Mesothelial cell of epicardium (in vitro differentiated cells): Measurements from ENCODE around the gene ATP23. TPM values are rescaled to one million over a fixed set of nuclear protein-coding genes. Genes with fewer than 3 reads are reported as not detected.

Source experiments
- DNase-seq, 2 experiments: peaks; one replicate each; pipeline ENCODE4 v3.0.0; 2021; ENCODE audit warnings: low spot score in 2 of 2; ENCODE audit not compliant: unreplicated experiment in 2 of 2
- H3K27ac Mint-ChIP-seq: 2 replicates; pipeline ENCODE4 v1.8.0; 2021; ENCODE audit warnings: mixed read lengths
- H3K27me3 Mint-ChIP-seq: 2 replicates; pipeline ENCODE4 v1.8.0; 2021; ENCODE audit warnings: low read depth, mixed read lengths
- H3K36me3 Mint-ChIP-seq: 2 replicates; pipeline ENCODE4 v1.8.0; 2021; ENCODE audit warnings: mixed read lengths
- H3K4me1 Mint-ChIP-seq: 2 replicates; pipeline ENCODE4 v1.8.0; 2021; ENCODE audit warnings: mixed read lengths
- H3K4me3 Mint-ChIP-seq: 2 replicates; pipeline ENCODE4 v1.8.0; 2021; ENCODE audit warnings: mild to moderate bottlenecking, moderate library complexity, mixed read lengths
- H3K9me3 Mint-ChIP-seq: 2 replicates; pipeline ENCODE4 v1.8.0; 2021; ENCODE audit warnings: mixed read lengths
- CTCF ChIP-seq: fragments of 200-600 bp; sonication (generic); IDR thresholded peaks from one replicate; pipeline ENCODE4 v1.5.0; 2021; ENCODE audit warnings: antibody characterized with exemption; ENCODE audit not compliant: unreplicated experiment
- total RNA-seq: library from RNA; stranded (reverse); gene quantifications from 3 replicates; pipeline ENCODE4 v1.2.1, GENCODE V29; 2021

The ATP23 gene
- total RNA-seq, 1 donor from 2014 or later: 5.5 TPM

- peaks cover 17% of the 10 kb centered on the region for H3K27me3 Mint-ChIP-seq
- DNase-seq: no peak
- peak overlapping the region; percentile 54 for H3K4me3 Mint-ChIP-seq
- H3K36me3 Mint-ChIP-seq: peaks cover 5% of the 10 kb centered on the region
- H3K27ac Mint-ChIP-seq: no peak overlapping the region
- peaks cover 27% of the 10 kb centered on the region for H3K4me1 Mint-ChIP-seq
- TF ChIP-seq CTCF: no peak
- H3K9me3 Mint-ChIP-seq: no peaks in the 10 kb centered on the region
Observed at GRCh38 chr12:57936513-57936883, 4.9 kb upstream of the ATP23 start.

- Mint-ChIP-seq H3K27ac (no peak overlapping the region), H3K9me3 (no peaks in the 10 kb centered on the region), H3K4me1 (peaks cover 33% of the 10 kb centered on the region), H3K4me3 (no peak overlapping the region), H3K36me3 (no peaks in the 10 kb centered on the region), H3K27me3 (peaks cover 17% of the 10 kb centered on the region)
- no peak for TF ChIP-seq CTCF
- no peak for DNase-seq
Observed at GRCh38 chr12:57939291-57939690, 2.1 kb upstream of the ATP23 start.

GRCh38 chr12:57940052-57940914 lies 1.1 kb upstream of the ATP23 start:
- H3K9me3 Mint-ChIP-seq: no peaks in the 10 kb centered on the region
- H3K4me3 Mint-ChIP-seq: peak overlapping the region; percentile 78
- H3K4me1 Mint-ChIP-seq: peaks cover 26% of the 10 kb centered on the region
- peak overlapping the region; percentile 76 for H3K27ac Mint-ChIP-seq
- no peak for DNase-seq
- peaks cover 17% of the 10 kb centered on the region for H3K27me3 Mint-ChIP-seq
- TF ChIP-seq CTCF: no peak
- no peaks in the 10 kb centered on the region for H3K36me3 Mint-ChIP-seq

GRCh38 chr12:57940915-57941164 lies 527 bp upstream of the ATP23 start:
- peak overlapping the region; percentile 76 for H3K27ac Mint-ChIP-seq

GRCh38 chr12:57943438-57944080 lies 2.2 kb downstream of the ATP23 start:
- Mint-ChIP-seq H3K36me3 (no peaks in the 10 kb centered on the region), H3K4me3 (no peak overlapping the region), H3K9me3 (no peaks in the 10 kb centered on the region), H3K27ac (no peak overlapping the region), H3K27me3 (peaks cover 5% of the 10 kb centered on the region), H3K4me1 (peaks cover 14% of the 10 kb centered on the region)
- DNase-seq: no peak
- no peak for TF ChIP-seq CTCF

More at GRCh38 chr12:57940915-57941164, 527 bp upstream of the ATP23 start:
- DNase-seq: no peak
- H3K4me3 Mint-ChIP-seq: peak overlapping the region; percentile 78
- no peaks in the 10 kb centered on the region for H3K9me3 Mint-ChIP-seq
- peaks cover 20% of the 10 kb centered on the region for H3K4me1 Mint-ChIP-seq
- no peaks in the 10 kb centered on the region for H3K36me3 Mint-ChIP-seq
- TF ChIP-seq CTCF: no peak
- H3K27me3 Mint-ChIP-seq: peaks cover 17% of the 10 kb centered on the region
